Trophoblast cell (in vitro differentiated cells and primary cell): ENCODE results near the gene SLC66A2.

ENCODE experiments used
- DNase-seq, 2 donors: peaks; one replicate each; pipeline ENCODE4 v3.0.0-alpha.2; 2016
- H2AFZ ChIP-seq: 2 replicates; pipeline ENCODE4 v1.6.1; 2013; ENCODE audit warnings: low read length, moderate library complexity, mild to moderate bottlenecking; ENCODE audit not compliant: insufficient read depth, poor library complexity
- H2AK5ac ChIP-seq: 2 replicates; pipeline ENCODE4 v1.6.1; 2013; ENCODE audit warnings: mild to moderate bottlenecking, low read length
- H2BK120ac ChIP-seq: 2 replicates; pipeline ENCODE4 v1.6.1; 2013; ENCODE audit warnings: low read length, mild to moderate bottlenecking, moderate library complexity; ENCODE audit not compliant: insufficient read depth, poor library complexity
- H2BK12ac ChIP-seq: 2 replicates; pipeline ENCODE4 v1.6.1; 2013; ENCODE audit warnings: mild to moderate bottlenecking, low read length, moderate library complexity
- H2BK5ac ChIP-seq: 2 replicates; pipeline ENCODE4 v1.6.1; 2013; ENCODE audit warnings: low read length, low read depth, moderate library complexity, mild to moderate bottlenecking; ENCODE audit not compliant: poor library complexity
- H3K14ac ChIP-seq: 2 replicates; pipeline ENCODE4 v1.6.1; 2013; ENCODE audit warnings: mild to moderate bottlenecking, low read length
- H3K18ac ChIP-seq: 2 replicates; pipeline ENCODE4 v1.6.1; 2013; ENCODE audit warnings: mild to moderate bottlenecking, low read length
- H3K23ac ChIP-seq: 2 replicates; pipeline ENCODE4 v1.6.1; 2013; ENCODE audit warnings: low read length
- H3K27ac ChIP-seq: 2 replicates; pipeline ENCODE4 v1.5.1; 2013; ENCODE audit warnings: low read depth, mild to moderate bottlenecking, inconsistent platforms, low read length, moderate library complexity
- H3K27me3 ChIP-seq: 2 replicates; pipeline ENCODE4 v1.6.1; 2013; ENCODE audit warnings: inconsistent platforms, mild to moderate bottlenecking, low read length, moderate library complexity; ENCODE audit not compliant: insufficient read depth
- H3K36me3 ChIP-seq, 2 experiments: 1 replicate in 1 of 2; 2 replicates in 1 of 2; pipeline ENCODE4 v1.6.1; 2013; ENCODE audit warnings: low read length in 2 of 2, mild to moderate bottlenecking in 2 of 2, moderate library complexity in 1 of 2; ENCODE audit not compliant: insufficient read depth in 2 of 2, control insufficient read depth in 1 of 2
- H3K4ac ChIP-seq: 2 replicates; pipeline ENCODE4 v1.6.1; 2013; ENCODE audit warnings: low read depth, mild to moderate bottlenecking, low read length, moderate library complexity
- H3K4me1 ChIP-seq, 2 experiments: 1 replicate in 1 of 2; 2 replicates in 1 of 2; pipeline ENCODE4 v1.6.1; 2013; ENCODE audit warnings: low read length in 2 of 2, mild to moderate bottlenecking in 2 of 2, moderate library complexity in 1 of 2; ENCODE audit not compliant: insufficient read depth in 2 of 2, control insufficient read depth in 1 of 2
- H3K4me2 ChIP-seq: 2 replicates; pipeline ENCODE4 v1.6.1; 2013; ENCODE audit warnings: inconsistent platforms, mild to moderate bottlenecking, low read length, moderate library complexity
- H3K4me3 ChIP-seq: 2 replicates; pipeline ENCODE4 v1.5.1; 2013; ENCODE audit warnings: mild to moderate bottlenecking, low read depth, low read length, inconsistent platforms
- H3K79me1 ChIP-seq: one replicate; pipeline ENCODE4 v1.6.1; 2013; ENCODE audit warnings: low read length
- H3K79me2 ChIP-seq: 2 replicates; pipeline ENCODE4 v1.6.1; 2013; ENCODE audit warnings: low read length, mild to moderate bottlenecking; ENCODE audit not compliant: control insufficient read depth, insufficient read depth, poor library complexity
- H3K9ac ChIP-seq: 2 replicates; pipeline ENCODE4 v1.6.1; 2013; ENCODE audit warnings: mild to moderate bottlenecking, low read length
- H3K9me3 ChIP-seq: 2 replicates; pipeline ENCODE4 v1.6.1; 2013; ENCODE audit warnings: low read depth, mild to moderate bottlenecking, control low read depth, inconsistent platforms, low read length; ENCODE audit not compliant: insufficient read depth
- H4K12ac ChIP-seq: 2 replicates; pipeline ENCODE4 v1.6.1; 2013; ENCODE audit warnings: low read depth, mild to moderate bottlenecking, low read length, moderate library complexity
- H4K8ac ChIP-seq: 2 replicates; pipeline ENCODE4 v1.6.1; 2013; ENCODE audit warnings: low read depth, mild to moderate bottlenecking, low read length, moderate library complexity
- H4K91ac ChIP-seq: one replicate; pipeline ENCODE4 v1.6.1; 2013; ENCODE audit warnings: low read depth, mild to moderate bottlenecking, low read length, moderate library complexity
- whole genome bisulfite sequencing: extraction: QIAGEN DNeasy Blood & Tissue Kit; methylation state at CpG from one replicate; pipeline ENCODE4 v1.1.7; 2013; ENCODE audit warnings: missing lambda C conversion rate; ENCODE audit not compliant: insufficient read length, insufficient coverage; ENCODE audit errors: extremely low coverage; 5-methylcytosine and 5-hydroxymethylcytosine counted together

The SLC66A2 gene

DNA sequence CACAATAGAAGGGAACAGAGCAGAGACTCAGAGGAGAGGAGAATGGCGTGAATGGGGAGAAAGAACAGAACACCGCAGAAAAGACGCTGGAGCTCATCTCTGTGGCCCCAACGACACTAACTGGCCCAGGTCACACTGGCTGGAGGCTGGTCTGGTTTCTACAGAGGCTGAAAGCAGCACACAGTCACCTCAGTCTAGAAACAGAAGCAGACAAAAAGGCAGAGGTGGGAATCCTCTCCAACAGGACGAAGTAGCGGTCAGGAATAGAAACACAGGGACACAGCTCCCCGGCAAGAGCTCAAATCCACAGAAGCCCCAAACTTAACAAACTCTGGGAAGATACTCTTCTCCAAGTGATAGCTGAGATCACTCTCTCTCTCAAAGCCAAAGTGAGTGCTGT is 9.2 kb downstream of the SLC66A2 start:
- Histone ChIP-seq H3K4me1 (no peaks in the 10 kb centered on the region), H3K23ac (no peak overlapping the region), H4K91ac (no peak overlapping the region), H3K9ac (no peak overlapping the region), H3K79me1 (no peaks in the 10 kb centered on the region), H3K4ac (no peak overlapping the region), H4K12ac (no peak overlapping the region), H2BK120ac (no peak overlapping the region), H3K9me3 (peaks cover 1% of the 10 kb centered on the region), H2BK12ac (no peak overlapping the region), H3K14ac (no peak overlapping the region), H3K4me2 (no peak overlapping the region), H3K4me3 (no peak overlapping the region), H4K8ac (no peak overlapping the region), H3K36me3 (peaks cover 16 to 18% of the 10 kb centered on the region in 2 experiments), H3K18ac (no peak overlapping the region), H3K79me2 (no peaks in the 10 kb centered on the region), H2BK5ac (no peak overlapping the region), H2AK5ac (no peak overlapping the region), H3K27ac (no peak overlapping the region), H3K27me3 (no peaks in the 10 kb centered on the region), H2AFZ (no peak overlapping the region)
- no peak for DNase-seq
- WGBS = no CpG with 5 or more reads among the region's 7 CpGs

DNA sequence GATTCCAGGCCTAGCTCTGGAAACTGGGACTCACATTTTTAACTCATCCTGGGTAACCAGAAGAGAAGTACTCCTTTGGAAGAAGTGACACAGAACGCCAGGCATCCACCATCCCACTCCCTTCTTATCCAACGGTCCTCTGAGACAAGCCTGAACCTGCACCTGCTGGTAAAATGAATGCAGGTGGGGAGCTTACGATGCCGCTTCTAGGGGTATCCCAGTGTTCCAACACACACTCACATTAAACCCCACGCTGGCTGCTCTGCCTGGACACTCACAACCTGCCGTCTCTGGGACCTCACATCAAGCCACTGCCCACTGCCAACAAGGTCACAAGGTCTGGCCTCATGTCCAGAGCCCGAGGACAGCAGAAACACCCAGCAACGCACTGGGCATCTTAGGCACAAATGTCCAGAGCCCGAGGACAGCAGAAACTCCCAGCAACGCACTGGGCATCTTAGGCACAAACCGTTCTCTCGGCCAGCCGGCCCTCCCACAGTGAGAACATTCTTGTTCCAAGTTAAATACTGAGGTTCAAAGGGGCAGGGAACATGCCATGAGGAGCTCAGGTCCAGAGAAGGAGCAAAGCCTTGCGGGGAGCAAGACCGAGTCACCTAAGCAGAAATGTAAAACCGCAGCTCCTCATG is 9.9 kb downstream of the SLC66A2 start:
- Histone ChIP-seq H2AFZ (no peak overlapping the region), H2BK12ac (no peak overlapping the region), H2BK120ac (no peak overlapping the region), H3K4me2 (no peak overlapping the region), H3K27ac (no peak overlapping the region), H3K9ac (no peak overlapping the region), H3K79me1 (no peaks in the 10 kb centered on the region), H3K23ac (no peak overlapping the region), H4K91ac (no peak overlapping the region), H2BK5ac (no peak overlapping the region), H3K79me2 (no peaks in the 10 kb centered on the region), H3K27me3 (no peaks in the 10 kb centered on the region), H3K9me3 (peaks cover 1% of the 10 kb centered on the region), H3K4ac (no peak overlapping the region), H3K14ac (no peak overlapping the region), H3K4me3 (no peak overlapping the region), H4K8ac (no peak overlapping the region), H4K12ac (no peak overlapping the region), H3K36me3 (peaks cover 18% of the 10 kb centered on the region in 2 experiments), H3K4me1 (no peaks in the 10 kb centered on the region), H3K18ac (no peak overlapping the region), H2AK5ac (no peak overlapping the region)
- no peak for DNase-seq
- no CpG with 5 or more reads among the region's 16 CpGs for WGBS

DNA sequence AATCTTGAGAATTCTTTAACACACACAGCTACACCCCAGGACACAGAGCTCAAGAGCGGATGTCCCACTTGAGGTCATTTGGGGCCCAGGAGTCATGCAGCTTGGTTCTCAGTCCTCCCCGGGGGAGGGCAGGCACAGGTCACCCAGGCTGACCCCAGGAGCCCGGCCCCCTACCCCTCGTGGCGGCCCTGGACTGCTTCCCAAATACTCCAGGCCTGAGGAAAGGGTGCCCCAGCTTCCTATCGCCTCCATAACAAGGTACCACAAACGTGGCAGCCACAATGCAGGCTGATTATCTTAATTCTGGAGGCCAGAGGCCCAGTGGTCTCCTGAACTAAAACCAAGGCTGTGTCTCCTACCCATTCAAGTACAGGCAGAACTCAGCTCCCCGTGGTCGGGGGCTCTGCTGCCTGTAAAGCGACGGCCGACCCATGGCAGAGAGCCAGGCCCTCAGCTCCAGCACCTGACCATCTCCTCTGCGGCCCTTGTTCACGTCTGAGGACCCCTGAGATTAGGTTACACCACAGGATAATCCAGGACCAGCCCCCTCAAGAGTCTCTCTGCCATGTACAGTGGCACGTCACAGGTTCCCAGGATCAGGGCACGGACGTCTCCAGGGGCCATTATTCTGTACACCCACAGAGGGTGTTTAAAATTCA is 10.5 kb downstream of the SLC66A2 start:
- Histone ChIP-seq H4K91ac (no peak overlapping the region), H3K27ac (no peak overlapping the region), H2AK5ac (no peak overlapping the region), H4K8ac (no peak overlapping the region), H3K4me3 (no peak overlapping the region), H3K4me2 (no peak overlapping the region), H3K9ac (no peak overlapping the region), H3K18ac (no peak overlapping the region), H2BK12ac (no peak overlapping the region), H3K23ac (no peak overlapping the region), H2BK5ac (no peak overlapping the region), H3K9me3 (peaks cover 2% of the 10 kb centered on the region), H3K4ac (no peak overlapping the region), H2BK120ac (no peak overlapping the region), H3K79me1 (no peaks in the 10 kb centered on the region), H3K36me3 (peaks cover 18 to 19% of the 10 kb centered on the region in 2 experiments), H3K14ac (no peak overlapping the region), H3K27me3 (no peaks in the 10 kb centered on the region), H2AFZ (no peak overlapping the region), H3K4me1 (no peaks in the 10 kb centered on the region), H4K12ac (no peak overlapping the region), H3K79me2 (no peaks in the 10 kb centered on the region)
- no CpG with 5 or more reads among the region's 17 CpGs for WGBS
- DNase-seq = no peak

DNA sequence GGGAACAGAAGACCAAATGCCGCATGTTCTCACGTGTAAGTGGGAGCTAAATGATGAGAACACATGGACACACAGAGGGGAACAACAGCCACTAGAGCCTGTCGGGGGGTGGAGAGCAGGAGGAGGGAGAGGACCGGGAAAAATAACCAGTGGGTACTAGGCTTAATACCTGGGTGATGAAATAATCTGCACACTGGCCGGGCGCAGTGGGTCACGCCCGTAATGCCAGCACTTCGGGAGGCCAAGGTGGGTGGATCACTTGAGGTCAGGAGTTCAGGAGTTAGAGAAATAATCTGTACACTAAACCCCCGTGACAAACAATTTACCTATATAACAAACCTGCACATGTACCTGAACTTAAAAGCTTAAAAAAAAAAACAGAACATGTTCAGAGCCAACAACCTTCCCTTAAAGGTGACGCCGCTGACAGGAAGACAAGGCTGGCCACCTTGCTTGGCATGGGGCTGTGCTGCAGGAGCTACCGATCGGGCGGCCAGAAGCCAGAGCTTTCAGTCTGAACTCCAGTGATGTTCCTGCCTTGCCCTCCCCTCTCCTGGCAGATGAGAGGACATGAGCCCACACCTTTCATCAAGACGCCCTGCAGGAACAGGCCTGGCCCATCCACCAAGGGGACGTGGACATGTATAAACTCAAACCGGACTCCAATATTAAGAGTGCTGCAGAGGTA is 11.2 kb downstream of the SLC66A2 start:
- H3K14ac ChIP-seq = no peak overlapping the region
- H3K9me3 ChIP-seq = peaks cover 3% of the 10 kb centered on the region
- no peaks in the 10 kb centered on the region for H3K79me2 ChIP-seq
- no peaks in the 10 kb centered on the region for H3K4me1 ChIP-seq
- H3K79me1 ChIP-seq = no peaks in the 10 kb centered on the region
- no peak overlapping the region for H4K91ac ChIP-seq
- H3K23ac ChIP-seq = no peak overlapping the region
- H3K4me2 ChIP-seq = no peak overlapping the region
- H3K27ac ChIP-seq = no peak overlapping the region
- no peak overlapping the region for H3K9ac ChIP-seq
- H2BK12ac ChIP-seq = no peak overlapping the region
- no peak overlapping the region for H2AK5ac ChIP-seq
- H2AFZ ChIP-seq = no peak overlapping the region
- no peak overlapping the region for H4K12ac ChIP-seq
- H3K36me3 ChIP-seq = peaks cover 18 to 20% of the 10 kb centered on the region in 2 experiments
- no peak for DNase-seq
- H3K4ac ChIP-seq = no peak overlapping the region
- no peak overlapping the region for H3K4me3 ChIP-seq
- WGBS = no CpG with 5 or more reads among the region's 18 CpGs
- no peak overlapping the region for H2BK120ac ChIP-seq
- no peak overlapping the region for H2BK5ac ChIP-seq
- no peaks in the 10 kb centered on the region for H3K27me3 ChIP-seq
- no peak overlapping the region for H4K8ac ChIP-seq
- H3K18ac ChIP-seq = no peak overlapping the region
